Right kidney (tissue), 1 donor: Measurements from ENCODE around the gene ZCCHC7.

Experiments
- DNase-seq: peaks from one replicate; pipeline ENCODE4 v3.0.0-alpha.2; 2016

Gene ZCCHC7

GRCh38 chr9:37338218-37338617 lies 217.8 kb downstream of the ZCCHC7 start:
- DNase-seq = no peak

- DNase-seq = no peak
Measured at GRCh38 chr9:37339923-37340322, 219.5 kb downstream of the ZCCHC7 start.

GRCh38 chr9:37340961-37341360 lies 220.6 kb downstream of the ZCCHC7 start:
- no peak for DNase-seq

GRCh38 chr9:37341704-37342103 lies 221.3 kb downstream of the ZCCHC7 start:
- no peak for DNase-seq

GRCh38 chr9:37342493-37342892 lies 222.1 kb downstream of the ZCCHC7 start:
- no peak for DNase-seq

- DNase-seq = no peak
Measured at GRCh38 chr9:37342895-37343294, 222.5 kb downstream of the ZCCHC7 start.

GRCh38 chr9:37343724-37344123 lies 223.3 kb downstream of the ZCCHC7 start:
- DNase-seq = no peak

- no peak for DNase-seq
Measured at GRCh38 chr9:37345038-37345437, 224.7 kb downstream of the ZCCHC7 start.

- DNase-seq = no peak
Measured at GRCh38 chr9:37348917-37349316, 228.5 kb downstream of the ZCCHC7 start.

GRCh38 chr9:37350486-37351190 lies 230.3 kb downstream of the ZCCHC7 start:
- DNase-seq = no peak

- no peak for DNase-seq
Measured at GRCh38 chr9:37353791-37354190, 233.4 kb downstream of the ZCCHC7 start.

- DNase-seq = no peak
Measured at GRCh38 chr9:37362430-37362829, 242.1 kb downstream of the ZCCHC7 start.

- DNase-seq = no peak
Measured at GRCh38 chr9:37363124-37363523, 242.8 kb downstream of the ZCCHC7 start.

- DNase-seq = no peak
Measured at GRCh38 chr9:37364136-37364535, 243.8 kb downstream of the ZCCHC7 start.

- DNase-seq = no peak
Measured at GRCh38 chr9:37364751-37365360, 244.5 kb downstream of the ZCCHC7 start.

GRCh38 chr9:37369671-37370070 lies 249.3 kb downstream of the ZCCHC7 start:
- no peak for DNase-seq

- DNase-seq = no peak
Measured at GRCh38 chr9:37370282-37370681, 249.9 kb downstream of the ZCCHC7 start.

GRCh38 chr9:37370968-37371563 lies 250.7 kb downstream of the ZCCHC7 start:
- DNase-seq = no peak

- DNase-seq = no peak
Measured at GRCh38 chr9:37371565-37372464, 251.4 kb downstream of the ZCCHC7 start.

- no peak for DNase-seq
Measured at GRCh38 chr9:37372839-37373238, 252.5 kb downstream of the ZCCHC7 start.

- DNase-seq = no peak
Measured at GRCh38 chr9:37373621-37374020, 253.2 kb downstream of the ZCCHC7 start.

- no peak for DNase-seq
Measured at GRCh38 chr9:37374892-37375291, 254.5 kb downstream of the ZCCHC7 start.
